GM12878 (cell line): ENCODE data around the gene LMTK3. TPM values are rescaled to one million over a fixed set of nuclear protein-coding genes. Genes with fewer than 3 reads are reported as not detected.

ENCODE experiments used
- ATAC-seq: fragments of 200-7000 bp; cut with Tn5 transposase; 3 replicates; pipeline ENCODE4 v1.9.1; 2020; ENCODE audit warnings: mild to moderate bottlenecking, moderate library complexity
- BruUV-seq: library from RNA; stranded (reverse); fragments of 400-500 nt; replicated peaks from 2 replicates; lab custom pipeline; 2021; lab: Mats Ljungman, UMichigan
- CTCF ChIA-PET: fragments of 300-600 bp; sonication (Branson Sonifier 250); formaldehyde crosslinking; extraction: SDS; loops from one replicate; lab custom pipeline; 2021; ENCODE audit warnings: inconsistent platforms; lab: Yijun Ruan, JAX
- POLR2A ChIA-PET: fragments of 350-600 bp; formaldehyde crosslinking; extraction: SDS; loops from one replicate; lab custom pipeline; 2021; ENCODE audit warnings: inconsistent platforms; lab: Charles Lee
- RAD21 ChIA-PET: fragments of 300-600 bp; sonication (Branson Sonifier 250); formaldehyde crosslinking; loops from one replicate; lab custom pipeline; 2023; ENCODE audit warnings: antibody characterized with exemption; ENCODE audit not compliant: unreplicated experiment; lab: Charles Lee
- SMC1A ChIA-PET: fragments of 300-600 bp; sonication (Branson Sonifier 250); formaldehyde crosslinking; loops from one replicate; lab custom pipeline; 2023; ENCODE audit not compliant: unreplicated experiment, uncharacterized antibody; lab: Charles Lee
- DNase-seq: peaks from one replicate; pipeline ENCODE4 v3.0.0-alpha.2; 2011; ENCODE audit warnings: low read depth, low spot score
- FAIRE-seq: peaks from 3 replicates; lab custom pipeline; 2011; peaks lifted over from hg19 to GRCh38; lab: Jason Lieb, UNC
- H2AFZ ChIP-seq: 2 replicates; pipeline ENCODE4 v1.6.0; 2011; ENCODE audit warnings: low read depth, low read length, control low read depth; ENCODE audit not compliant: control insufficient read depth
- H3K27ac ChIP-seq: 2 replicates; pipeline ENCODE4 v1.5.1; 2011; ENCODE audit warnings: control low read depth; ENCODE audit not compliant: control insufficient read depth, insufficient read depth
- H3K27me3 ChIP-seq, 2 experiments: replicated peaks in 1 of 2; 2 replicates each; pipeline versions ENCODE4 v1.6.0 to v1.6.1; 2011; ENCODE audit warnings: low read length in 1 of 2; ENCODE audit not compliant: control insufficient read depth in 2 of 2, insufficient read depth in 2 of 2
- H3K36me3 ChIP-seq, 2 experiments: 2 replicates each; pipeline ENCODE4 v1.5.1; 2011; ENCODE audit warnings: low read length in 1 of 2; ENCODE audit not compliant: control insufficient read depth in 2 of 2, insufficient read depth in 2 of 2
- H3K4me1 ChIP-seq: 2 replicates; pipeline ENCODE4 v1.6.1; 2011; ENCODE audit warnings: mild to moderate bottlenecking, low read length, moderate library complexity, mixed read lengths; ENCODE audit not compliant: control insufficient read depth, insufficient read depth
- H3K4me2 ChIP-seq: 2 replicates; pipeline ENCODE4 v1.6.0; 2011; ENCODE audit warnings: control low read depth; ENCODE audit not compliant: control insufficient read depth, insufficient read depth
- H3K4me3 ChIP-seq: fragments of 200-600 bp; sonication (generic); 2 replicates; pipeline ENCODE4 v1.5.1; 2016
- H3K79me2 ChIP-seq: 2 replicates; pipeline ENCODE4 v1.6.0; 2011; ENCODE audit warnings: low read length; ENCODE audit not compliant: control insufficient read depth, insufficient read depth
- H3K9ac ChIP-seq: 2 replicates; pipeline ENCODE4 v1.8.0; 2011; ENCODE audit warnings: low read length, control low read depth, mixed read lengths; ENCODE audit not compliant: control insufficient read depth, insufficient read depth
- H3K9me3 ChIP-seq: replicated peaks from 3 replicates; pipeline ENCODE4 v1.5.1; 2011; ENCODE audit warnings: mild to moderate bottlenecking, low read length; ENCODE audit not compliant: control insufficient read depth, insufficient read depth
- H4K20me1 ChIP-seq: 2 replicates; pipeline ENCODE4 v1.6.0; 2011; ENCODE audit not compliant: control insufficient read depth, insufficient read depth
- ATF7 ChIP-seq: fragments of 450-650 bp; IDR thresholded peaks from 2 replicates; pipeline ENCODE4 v1.6.1; 2016; ENCODE audit warnings: low read depth, mild to moderate bottlenecking
- BCL11A ChIP-seq: IDR thresholded peaks from 2 replicates; pipeline ENCODE4 v1.6.1; 2011; ENCODE audit warnings: low read depth, low read length
- BCLAF1 ChIP-seq: fragments of 450-650 bp; IDR thresholded peaks from 2 replicates; pipeline ENCODE4 v1.6.1; 2017; ENCODE audit warnings: antibody characterized with exemption, mild to moderate bottlenecking, moderate library complexity
- CBX3 ChIP-seq: fragments of 200-600 bp; sonication (generic); IDR thresholded peaks from 2 replicates; pipeline ENCODE4 v1.6.1; 2016; ENCODE audit warnings: low read depth, borderline replicate concordance
- GABPA ChIP-seq: IDR thresholded peaks from 2 replicates; pipeline ENCODE4 v1.6.1; 2014; ENCODE audit warnings: antibody characterized with exemption, low read depth, mild to moderate bottlenecking, inconsistent platforms
- JUNB ChIP-seq: IDR thresholded peaks from 2 replicates; pipeline ENCODE4 v1.6.1; 2016; ENCODE audit warnings: antibody characterized with exemption, mild to moderate bottlenecking
- KDM1A ChIP-seq: fragments of 200-600 bp; sonication (generic); IDR thresholded peaks from 2 replicates; pipeline ENCODE4 v1.6.1; 2016; ENCODE audit warnings: borderline replicate concordance
- MTA3 ChIP-seq: IDR thresholded peaks from 2 replicates; pipeline ENCODE4 v1.6.1; 2012; ENCODE audit warnings: low read length, inconsistent platforms, borderline replicate concordance
- MXI1 ChIP-seq: fragments of 150-350 bp; IDR thresholded peaks from 2 replicates; pipeline ENCODE4 v1.6.1; 2011; ENCODE audit warnings: low read depth, mild to moderate bottlenecking, inconsistent platforms, low read length, improper control_type of control experiment
- NR2F1 ChIP-seq: fragments of 450-650 bp; conservative IDR thresholded peaks from 2 replicates; pipeline ENCODE4 v1.6.1; 2017; ENCODE audit warnings: mild to moderate bottlenecking
- POLR2AphosphoS2 ChIP-seq: IDR thresholded peaks from 2 replicates; pipeline ENCODE4 v1.6.1; 2011; ENCODE audit warnings: low read depth, mild to moderate bottlenecking, low read length, improper control_type of control experiment, moderate library complexity
- RFX5 ChIP-seq: IDR thresholded peaks from 2 replicates; pipeline ENCODE4 v1.6.1; 2011; ENCODE audit warnings: low read depth, low read length, improper control_type of control experiment
- SMARCA5 ChIP-seq: fragments of 450-650 bp; IDR thresholded peaks from 2 replicates; pipeline ENCODE4 v1.6.1; 2017; ENCODE audit warnings: mild to moderate bottlenecking
- TCF12 ChIP-seq: IDR thresholded peaks from 2 replicates; pipeline ENCODE4 v1.6.1; 2011; ENCODE audit warnings: low read depth, mild to moderate bottlenecking, low read length
- USF2 ChIP-seq: IDR thresholded peaks from 2 replicates; pipeline ENCODE4 v1.6.1; 2011; ENCODE audit warnings: low read depth, low read length, improper control_type of control experiment, borderline replicate concordance
- ZBTB11 ChIP-seq: fragments of 450-650 bp; formaldehyde crosslinking; IDR thresholded peaks from 2 replicates; pipeline ENCODE4 v1.5.0; 2022; ENCODE audit warnings: mild to moderate bottlenecking, missing genetic modification characterization
- ZNF207 ChIP-seq: fragments of 450-650 bp; IDR thresholded peaks from 2 replicates; pipeline ENCODE4 v1.6.1; 2014; ENCODE audit warnings: antibody characterized with exemption, mild to moderate bottlenecking, borderline replicate concordance
- ZNF217 ChIP-seq: fragments of 450-650 bp; IDR thresholded peaks from 2 replicates; pipeline ENCODE4 v1.6.1; 2017; ENCODE audit warnings: antibody characterized with exemption, mild to moderate bottlenecking
- ZNF24 ChIP-seq: fragments of 450-650 bp; IDR thresholded peaks from 2 replicates; pipeline ENCODE4 v1.6.1; 2017; ENCODE audit warnings: antibody characterized with exemption, mild to moderate bottlenecking
- WGBS: methylation state at CpG from one replicate; pipeline ENCODE4 v1.1.6; 2016; ENCODE audit warnings: low lambda C conversion rate; ENCODE audit not compliant: insufficient replicate concordance, insufficient coverage; ENCODE audit errors: missing lambda C conversion rate; 5-methylcytosine and 5-hydroxymethylcytosine counted together
- in situ Hi-C: fragments of 300-500 bp; cut with MboI; formaldehyde crosslinking; loops from 9 replicates; pipeline ENCODE4 v1.14.3; 2018; ENCODE audit warnings: mixed read lengths
- intact Hi-C: fragments of 100-400 bp; cut with micrococcal nuclease; formaldehyde crosslinking; loops from one replicate; pipeline ENCODE4 v1.14.2; 2022; ENCODE audit not compliant: unreplicated experiment
- polyA plus RNA-seq, 11 experiments: library from polyadenylated mRNA; depleted of rRNA in 4 of 11; unstranded in 6 of 11; stranded (reverse) in 5 of 11; fragments of >200 nt; fragmentation: Nextera tagmentation in 4 of 11; fragmentation: Illumina TruSeq in 1 of 11; extraction: Ambion mirVana in 4 of 11; extraction: Trizol in 1 of 11; gene quantifications; 1 replicate in 1 of 11; 2 replicates in 10 of 11; pipeline versions ENCODE4 v1.2.1 to v1.2.3, GENCODE V29; 2011 to 2016; ENCODE audit warnings: inconsistent platforms in 2 of 11, missing spikeins in 2 of 11, low read depth in 1 of 11
- total RNA-seq, 4 experiments: library from RNA; depleted of rRNA in 3 of 4; stranded (reverse); fragments of >200 nt in 3 of 4; fragmentation: Illumina TruSeq in 1 of 4; extraction: Trizol in 1 of 4; gene quantifications; 2 replicates each; pipeline versions ENCODE4 v1.2.1 to v1.2.3, GENCODE V29; 2013 to 2021

The LMTK3 gene
- total and polyA plus RNA-seq, 10 of the 15 experiments (the other 5 are each of a cell fraction or from before 2014, with no cell fraction given) = under 0.01 to 0.28 (median 0.04) TPM; not detected in 3

GRCh38 chr19:48554385-48555091 lies 42.9 kb upstream of the LMTK3 start:
- TF ChIP-seq MXI1 (no peak), ATF7 (no peak), KDM1A (no peak), USF2 (no peak), TCF12 (no peak), NR2F1 (no peak), ZNF24 (no peak), MTA3 (no peak), CBX3 (no peak), ZNF217 (no peak), BCL11A (no peak), ZBTB11 (CRISPR knock-in tag) (no peak), SMARCA5 (no peak), JUNB (no peak), BCLAF1 (no peak), ZNF207 (no peak), POLR2AphosphoS2 (no peak), RFX5 (no peak), GABPA (no peak)
- TF ChIP-seq, all 136 proteins: peak for 0
- ChIA-PET RAD21 (no interaction called here), CTCF (interaction anchor here (1.3 kb wide), 1 partner anchor 47 kb away, joined by 3 read pairs; no protein-coding TSS in a partner anchor), SMC1A (no interaction called here), POLR2A (interaction anchor here (0.6 kb wide), 1 partner anchor 128 kb away, joined by 14 read pairs; no protein-coding TSS in a partner anchor)
- Histone ChIP-seq H3K9ac (no peak overlapping the region), H3K36me3 (no peaks in the 10 kb centered on the region), H3K27me3 (no peaks in the 10 kb centered on the region), H3K4me1 (no peaks in the 10 kb centered on the region), H4K20me1 (no peaks in the 10 kb centered on the region), H3K79me2 (no peaks in the 10 kb centered on the region), H3K27ac (no peak overlapping the region), H2AFZ (no peak overlapping the region), H3K9me3 (no peaks in the 10 kb centered on the region), H3K4me3 (no peak overlapping the region), H3K4me2 (no peak overlapping the region)
- 66% methylated on average over 11 of the region's 16 CpGs for WGBS
- in situ Hi-C loops = loop anchor here (25.0 kb wide), 1 partner anchor 692 kb away; the partner anchor contains the start of gene TPRX2
- no TSS peak for BruUV-seq
- DNase-seq (no peak), ATAC-seq (no peak), FAIRE-seq (no peak)
- intact Hi-C loops = no loop called here
